ENCODE measurements around the gene TTC7B.
"Not testable (repeated sequence)": the region's sequence is repeated elsewhere in the genome, so short reads cannot be mapped to it uniquely, and the experiment has no call there.

TTC7B gene

DNA sequence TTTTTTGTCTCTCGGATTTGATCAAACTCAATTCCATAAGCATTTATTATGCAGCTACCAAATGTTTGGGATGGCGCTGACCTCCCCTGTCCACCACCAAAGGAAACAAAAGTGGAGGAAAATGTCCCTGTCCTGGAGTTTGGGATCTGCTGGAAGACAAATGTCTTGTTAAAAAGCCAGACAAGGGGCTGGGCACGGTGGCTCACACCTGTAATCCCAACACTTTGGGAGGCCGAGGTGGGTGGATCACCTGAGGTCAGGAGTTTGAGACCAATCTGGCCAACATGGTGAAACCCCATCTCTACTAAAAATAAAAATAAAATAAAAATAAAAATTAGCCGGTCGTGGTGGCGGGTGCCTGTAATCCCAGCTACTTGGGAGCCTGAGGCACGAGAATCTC is 22.3 kb upstream of the TTC7B start:
- not testable (repeated sequence) for H3K4me1 ChIP-seq (ENCODE audit: control insufficient read depth, low read depth, low read length); H3K79me1 ChIP-seq (ENCODE audit: low read length); H3K27ac ChIP-seq (ENCODE audit: low read depth, low read length); H4K8ac ChIP-seq (ENCODE audit: low read depth, low read length); H2BK5ac ChIP-seq (ENCODE audit: low read length); H3K56ac ChIP-seq (ENCODE audit: low read length); H3K4me3 ChIP-seq (ENCODE audit: low read length); H2BK120ac ChIP-seq (ENCODE audit: low read depth, low read length); DNase-seq; H3K36me3 ChIP-seq (ENCODE audit: control insufficient read depth, insufficient read depth, low read length); H3K27me3 ChIP-seq (ENCODE audit: insufficient read depth, low read length, poor library complexity); H2AK5ac ChIP-seq (ENCODE audit: low read length); H3K79me2 ChIP-seq (ENCODE audit: control insufficient read depth, insufficient read depth, low read length); H4K5ac ChIP-seq (ENCODE audit: low read length); H2BK15ac ChIP-seq (replicated peaks; ENCODE audit: low read depth); H3K23ac ChIP-seq (ENCODE audit: low read length); H3K18ac ChIP-seq (ENCODE audit: low read length); H3K4me2 ChIP-seq (ENCODE audit: low read length); H3K9ac ChIP-seq (ENCODE audit: low read length); H3K4ac ChIP-seq (ENCODE audit: low read depth, low read length)
- no CpG with 5 or more reads among the region's 8 CpGs for WGBS (ENCODE audit: extremely low coverage, insufficient coverage, low lambda C conversion rate)

DNA sequence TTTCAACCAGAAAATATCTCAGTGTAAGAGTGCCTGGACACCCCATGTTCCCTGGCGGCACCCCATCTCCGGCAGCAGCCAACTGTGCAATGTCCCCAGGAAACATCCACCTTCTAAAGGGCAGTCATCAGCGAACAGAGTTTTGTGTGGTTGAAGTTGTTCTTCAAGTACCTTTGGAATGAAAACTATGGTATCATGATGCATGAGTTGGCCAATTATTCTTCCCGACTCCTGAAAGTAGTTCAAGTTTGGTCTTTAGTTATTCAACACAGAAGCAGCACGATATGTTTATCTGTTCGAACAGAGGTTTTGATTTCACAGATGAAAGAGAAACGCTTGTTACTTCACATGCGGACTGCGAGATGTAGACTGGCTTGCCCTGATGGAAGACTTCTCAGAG is 21.1 kb upstream of the TTC7B start:
- Histone ChIP-seq H3K79me2 (ENCODE audit: control insufficient read depth, insufficient read depth, low read length) (no peaks in the 10 kb centered on the region), H2BK5ac (ENCODE audit: low read length) (no peak overlapping the region), H4K5ac (ENCODE audit: low read length) (no peak overlapping the region), H2BK120ac (ENCODE audit: low read depth, low read length) (no peak overlapping the region), H3K56ac (ENCODE audit: low read length) (no peak overlapping the region), H2AK5ac (ENCODE audit: low read length) (no peak overlapping the region), H4K8ac (ENCODE audit: low read depth, low read length) (no peak overlapping the region), H3K23ac (ENCODE audit: low read length) (no peak overlapping the region), H3K36me3 (ENCODE audit: control insufficient read depth, insufficient read depth, low read length) (no peaks in the 10 kb centered on the region), H3K27ac (ENCODE audit: low read depth, low read length) (no peak overlapping the region), H2BK15ac (replicated peaks; ENCODE audit: low read depth) (no peak overlapping the region), H3K4ac (ENCODE audit: low read depth, low read length) (no peak overlapping the region), H3K4me2 (ENCODE audit: low read length) (no peak overlapping the region), H3K9ac (ENCODE audit: low read length) (no peak overlapping the region), H3K18ac (ENCODE audit: low read length) (no peak overlapping the region), H3K4me3 (ENCODE audit: low read length) (no peak overlapping the region), H3K27me3 (ENCODE audit: insufficient read depth, low read length, poor library complexity) (no peaks in the 10 kb centered on the region), H3K79me1 (ENCODE audit: low read length) (no peaks in the 10 kb centered on the region), H3K4me1 (ENCODE audit: control insufficient read depth, low read depth, low read length) (no peaks in the 10 kb centered on the region)
- no peak for DNase-seq
- no CpG with 5 or more reads among the region's 9 CpGs for WGBS (ENCODE audit: extremely low coverage, insufficient coverage, low lambda C conversion rate)

DNA sequence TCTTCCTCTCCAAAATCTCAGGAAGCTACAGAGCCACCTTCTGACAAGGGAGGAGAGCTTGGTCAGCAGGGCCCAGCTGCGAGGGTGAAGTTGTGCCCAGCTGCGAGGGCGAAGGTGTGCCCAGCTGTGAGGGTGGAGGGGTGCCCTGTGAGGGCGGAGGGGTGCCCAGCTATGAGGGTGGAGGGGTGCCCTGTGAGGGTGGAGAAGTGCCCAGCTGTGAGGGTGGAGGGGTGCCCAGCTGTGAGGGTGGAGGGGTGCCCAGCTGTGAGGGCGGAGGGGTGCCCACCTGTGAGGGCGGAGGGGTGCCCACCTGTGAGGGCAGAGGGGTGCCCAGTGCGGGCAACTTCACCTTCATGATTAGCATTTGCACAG is 20.4 kb upstream of the TTC7B start:
- no peak overlapping the region for H3K18ac ChIP-seq (ENCODE audit: low read length)
- WGBS (ENCODE audit: extremely low coverage, insufficient coverage, low lambda C conversion rate): no CpG with 5 or more reads among the region's 7 CpGs
- H3K36me3 ChIP-seq (ENCODE audit: control insufficient read depth, insufficient read depth, low read length): no peaks in the 10 kb centered on the region
- no peaks in the 10 kb centered on the region for H3K4me1 ChIP-seq (ENCODE audit: control insufficient read depth, low read depth, low read length)
- no peaks in the 10 kb centered on the region for H3K27me3 ChIP-seq (ENCODE audit: insufficient read depth, low read length, poor library complexity)
- no peak overlapping the region for H4K8ac ChIP-seq (ENCODE audit: low read depth, low read length)
- no peak overlapping the region for H2BK5ac ChIP-seq (ENCODE audit: low read length)
- no peak overlapping the region for H2AK5ac ChIP-seq (ENCODE audit: low read length)
- no peak overlapping the region for H3K9ac ChIP-seq (ENCODE audit: low read length)
- H3K56ac ChIP-seq (ENCODE audit: low read length): no peak overlapping the region
- no peak overlapping the region for H3K4me2 ChIP-seq (ENCODE audit: low read length)
- no peaks in the 10 kb centered on the region for H3K79me2 ChIP-seq (ENCODE audit: control insufficient read depth, insufficient read depth, low read length)
- no peak for DNase-seq
- H2BK120ac ChIP-seq (ENCODE audit: low read depth, low read length): no peak overlapping the region
- no peak overlapping the region for H3K27ac ChIP-seq (ENCODE audit: low read depth, low read length)
- no peaks in the 10 kb centered on the region for H3K79me1 ChIP-seq (ENCODE audit: low read length)
- H3K4ac ChIP-seq (ENCODE audit: low read depth, low read length): no peak overlapping the region
- H4K5ac ChIP-seq (ENCODE audit: low read length): no peak overlapping the region
- no peak overlapping the region for H3K4me3 ChIP-seq (ENCODE audit: low read length)
- H2BK15ac ChIP-seq (replicated peaks; ENCODE audit: low read depth): no peak overlapping the region
- no peak overlapping the region for H3K23ac ChIP-seq (ENCODE audit: low read length)

DNA sequence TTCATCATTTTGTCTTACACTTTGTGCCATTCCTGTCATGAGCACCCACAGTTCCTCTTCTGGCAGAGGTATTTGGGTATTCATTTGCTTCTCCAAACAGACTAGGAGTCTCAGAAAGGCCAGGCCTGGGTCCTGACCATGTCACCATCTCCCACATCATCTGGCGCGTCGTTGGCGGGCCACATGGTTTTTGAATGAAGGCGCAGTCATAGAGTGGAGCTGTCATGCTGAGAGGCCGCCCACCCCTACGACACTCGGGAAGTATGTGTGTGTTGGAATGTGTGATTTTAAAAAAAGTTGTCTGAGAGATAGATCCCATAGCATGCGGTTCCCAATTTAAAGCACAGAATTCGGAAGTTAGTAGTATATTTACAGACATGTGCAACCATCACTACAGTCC is 15.6 kb upstream of the TTC7B start:
- Histone ChIP-seq H3K4me1 (ENCODE audit: control insufficient read depth, low read depth, low read length) (no peaks in the 10 kb centered on the region), H3K4me3 (ENCODE audit: low read length) (no peak overlapping the region), H2AK5ac (ENCODE audit: low read length) (no peak overlapping the region), H3K36me3 (ENCODE audit: control insufficient read depth, insufficient read depth, low read length) (no peaks in the 10 kb centered on the region), H2BK15ac (replicated peaks; ENCODE audit: low read depth) (no peak overlapping the region), H4K8ac (ENCODE audit: low read depth, low read length) (no peak overlapping the region), H4K5ac (ENCODE audit: low read length) (no peak overlapping the region), H3K27me3 (ENCODE audit: insufficient read depth, low read length, poor library complexity) (no peaks in the 10 kb centered on the region), H3K23ac (ENCODE audit: low read length) (no peak overlapping the region), H2BK5ac (ENCODE audit: low read length) (no peak overlapping the region), H2BK120ac (ENCODE audit: low read depth, low read length) (no peak overlapping the region), H3K79me1 (ENCODE audit: low read length) (no peaks in the 10 kb centered on the region), H3K4me2 (ENCODE audit: low read length) (no peak overlapping the region), H3K4ac (ENCODE audit: low read depth, low read length) (no peak overlapping the region), H3K9ac (ENCODE audit: low read length) (no peak overlapping the region), H3K79me2 (ENCODE audit: control insufficient read depth, insufficient read depth, low read length) (no peaks in the 10 kb centered on the region), H3K18ac (ENCODE audit: low read length) (no peak overlapping the region), H3K56ac (ENCODE audit: low read length) (no peak overlapping the region), H3K27ac (ENCODE audit: low read depth, low read length) (no peak overlapping the region)
- no CpG with 5 or more reads among the region's 10 CpGs for WGBS (ENCODE audit: extremely low coverage, insufficient coverage, low lambda C conversion rate)
- DNase-seq: no peak

DNA sequence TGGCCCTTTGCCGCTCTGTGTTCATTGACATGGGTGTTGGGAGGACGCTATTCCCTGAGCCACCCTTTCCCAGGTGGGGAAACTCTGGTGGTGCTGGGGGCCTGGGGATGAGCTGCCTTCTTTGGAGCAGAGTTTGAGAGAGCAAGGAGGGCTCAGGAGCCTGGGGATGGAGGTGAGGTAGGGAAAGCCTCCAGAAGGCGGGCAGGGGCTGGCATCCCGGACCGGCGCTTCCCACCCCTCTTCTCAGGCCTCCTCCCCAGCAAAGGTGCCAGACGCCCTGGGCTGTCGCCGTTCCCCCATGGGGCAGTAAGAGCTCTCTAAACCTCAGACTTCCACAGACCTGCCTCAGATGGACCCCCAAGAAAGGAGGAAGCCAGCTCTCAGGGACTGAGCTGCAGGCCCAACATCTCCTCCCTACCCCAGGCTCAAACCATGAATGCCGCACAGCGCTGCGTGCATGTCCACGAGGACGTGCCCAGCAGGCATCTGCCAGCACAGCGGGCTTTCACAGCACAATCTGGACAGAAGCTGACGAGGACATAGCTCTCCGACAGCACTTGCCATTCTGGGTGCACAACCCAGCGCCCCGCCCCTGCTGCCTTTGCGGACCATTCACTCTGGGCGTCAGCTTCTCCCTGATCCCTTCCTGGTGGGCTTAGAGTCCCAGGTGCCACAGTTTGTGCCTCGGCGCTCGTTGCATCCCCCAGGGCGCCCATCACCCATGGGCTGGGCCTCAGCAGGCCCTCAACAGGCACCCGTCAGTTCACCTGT is 14.9 kb upstream of the TTC7B start:
- Histone ChIP-seq H3K36me3 (ENCODE audit: control insufficient read depth, insufficient read depth, low read length) (no peaks in the 10 kb centered on the region), H3K79me1 (ENCODE audit: low read length) (no peaks in the 10 kb centered on the region), H3K79me2 (ENCODE audit: control insufficient read depth, insufficient read depth, low read length) (no peaks in the 10 kb centered on the region), H4K8ac (ENCODE audit: low read depth, low read length) (no peak overlapping the region), H2AK5ac (ENCODE audit: low read length) (no peak overlapping the region), H3K56ac (ENCODE audit: low read length) (peak overlapping the region; percentile 15), H2BK15ac (replicated peaks; ENCODE audit: low read depth) (no peak overlapping the region), H3K23ac (ENCODE audit: low read length) (no peak overlapping the region), H2BK120ac (ENCODE audit: low read depth, low read length) (no peak overlapping the region), H3K27ac (ENCODE audit: low read depth, low read length) (no peak overlapping the region), H3K18ac (ENCODE audit: low read length) (no peak overlapping the region), H3K27me3 (ENCODE audit: insufficient read depth, low read length, poor library complexity) (no peaks in the 10 kb centered on the region), H4K5ac (ENCODE audit: low read length) (no peak overlapping the region), H3K4ac (ENCODE audit: low read depth, low read length) (no peak overlapping the region), H2BK5ac (ENCODE audit: low read length) (no peak overlapping the region), H3K4me1 (ENCODE audit: control insufficient read depth, low read depth, low read length) (no peaks in the 10 kb centered on the region), H3K4me2 (ENCODE audit: low read length) (no peak overlapping the region), H3K9ac (ENCODE audit: low read length) (no peak overlapping the region), H3K4me3 (ENCODE audit: low read length) (no peak overlapping the region)
- no CpG with 5 or more reads among the region's 26 CpGs for WGBS (ENCODE audit: extremely low coverage, insufficient coverage, low lambda C conversion rate)
- no peak for DNase-seq

GRCh38 chr14:90829677-90830076 is 13.4 kb upstream of the TTC7B start:
- H3K79me1 ChIP-seq (ENCODE audit: low read length): no peaks in the 10 kb centered on the region
- H3K36me3 ChIP-seq (ENCODE audit: control insufficient read depth, insufficient read depth, low read length): no peaks in the 10 kb centered on the region
- H3K27me3 ChIP-seq (ENCODE audit: insufficient read depth, low read length, poor library complexity): no peaks in the 10 kb centered on the region
- no peak overlapping the region for H3K56ac ChIP-seq (ENCODE audit: low read length)
- no peak overlapping the region for H3K4ac ChIP-seq (ENCODE audit: low read depth, low read length)
- H3K9ac ChIP-seq (ENCODE audit: low read length): no peak overlapping the region
- no peak overlapping the region for H3K23ac ChIP-seq (ENCODE audit: low read length)
- H3K4me2 ChIP-seq (ENCODE audit: low read length): no peak overlapping the region
- no peak overlapping the region for H2BK15ac ChIP-seq (replicated peaks; ENCODE audit: low read depth)
- no peak overlapping the region for H2BK5ac ChIP-seq (ENCODE audit: low read length)
- no CpG with 5 or more reads among the region's 4 CpGs for WGBS (ENCODE audit: extremely low coverage, insufficient coverage, low lambda C conversion rate)
- H3K4me3 ChIP-seq (ENCODE audit: low read length): no peak overlapping the region
- H3K27ac ChIP-seq (ENCODE audit: low read depth, low read length): no peak overlapping the region
- H3K79me2 ChIP-seq (ENCODE audit: control insufficient read depth, insufficient read depth, low read length): no peaks in the 10 kb centered on the region
- no peaks in the 10 kb centered on the region for H3K4me1 ChIP-seq (ENCODE audit: control insufficient read depth, low read depth, low read length)
- no peak overlapping the region for H4K8ac ChIP-seq (ENCODE audit: low read depth, low read length)
- no peak overlapping the region for H2BK120ac ChIP-seq (ENCODE audit: low read depth, low read length)
- no peak overlapping the region for H4K5ac ChIP-seq (ENCODE audit: low read length)
- no peak overlapping the region for H2AK5ac ChIP-seq (ENCODE audit: low read length)
- H3K18ac ChIP-seq (ENCODE audit: low read length): no peak overlapping the region
- no peak for DNase-seq
